HFFc6 (cell line): ENCODE results near the gene PURA. TPM values are rescaled to one million over a fixed set of nuclear protein-coding genes. Genes with fewer than 3 reads are reported as not detected.

Source experiments
- DNase-seq: peaks from one replicate; pipeline ENCODE4 v3.0.0-alpha.2; 2018
- H3K27ac Mint-ChIP-seq: 2 replicates; pipeline ENCODE4 v1.8.0; 2020; ENCODE audit warnings: mild to moderate bottlenecking, mixed read lengths
- H3K27me3 Mint-ChIP-seq: 2 replicates; pipeline ENCODE4 v1.8.0; 2021; ENCODE audit warnings: mild to moderate bottlenecking, moderate library complexity, mixed read lengths; ENCODE audit not compliant: insufficient read depth
- H3K36me3 Mint-ChIP-seq: 2 replicates; pipeline ENCODE4 v1.8.0; 2021; ENCODE audit warnings: low read depth, mixed read lengths
- H3K4me1 Mint-ChIP-seq: 2 replicates; pipeline ENCODE4 v1.8.0; 2020; ENCODE audit warnings: low read depth, mixed read lengths
- H3K4me3 Mint-ChIP-seq: 2 replicates; pipeline ENCODE4 v1.8.0; 2020; ENCODE audit warnings: mild to moderate bottlenecking, moderate library complexity, mixed read lengths
- H3K9me3 Mint-ChIP-seq: 2 replicates; pipeline ENCODE4 v1.8.0; 2020; ENCODE audit warnings: mild to moderate bottlenecking, mixed read lengths
- CTCF ChIP-seq: fragments of 200-600 bp; sonication (generic); IDR thresholded peaks from 2 replicates; pipeline ENCODE4 v1.5.0; 2021; ENCODE audit warnings: antibody characterized with exemption, mild to moderate bottlenecking
- total RNA-seq, 6 experiments: library from RNA; stranded (reverse); fragmentation: NEBNext Ultra II Directional; extraction: Animal tissue kit (Norgen Biotek cat#: 25700); gene quantifications; 2 replicates in 1 of 6; 3 replicates in 5 of 6; pipeline ENCODE4 v1.2.3, GENCODE V29; 2021

PURA gene
- total RNA-seq, 6 experiments from 2014 or later: 21.1 to 26.1 (median 22.3) TPM

GRCh38 chr5:140131967-140132409 is 18.1 kb downstream of the PURA start:
- Mint-ChIP-seq H3K4me1 (peaks cover 53% of the 10 kb centered on the region), H3K9me3 (no peaks in the 10 kb centered on the region), H3K27ac (peak overlapping the region; percentile 86), H3K36me3 (no peaks in the 10 kb centered on the region), H3K4me3 (peak overlapping the region; percentile 33), H3K27me3 (no peaks in the 10 kb centered on the region)
- peak; percentile 88 for DNase-seq
- TF ChIP-seq CTCF: no peak

DNA sequence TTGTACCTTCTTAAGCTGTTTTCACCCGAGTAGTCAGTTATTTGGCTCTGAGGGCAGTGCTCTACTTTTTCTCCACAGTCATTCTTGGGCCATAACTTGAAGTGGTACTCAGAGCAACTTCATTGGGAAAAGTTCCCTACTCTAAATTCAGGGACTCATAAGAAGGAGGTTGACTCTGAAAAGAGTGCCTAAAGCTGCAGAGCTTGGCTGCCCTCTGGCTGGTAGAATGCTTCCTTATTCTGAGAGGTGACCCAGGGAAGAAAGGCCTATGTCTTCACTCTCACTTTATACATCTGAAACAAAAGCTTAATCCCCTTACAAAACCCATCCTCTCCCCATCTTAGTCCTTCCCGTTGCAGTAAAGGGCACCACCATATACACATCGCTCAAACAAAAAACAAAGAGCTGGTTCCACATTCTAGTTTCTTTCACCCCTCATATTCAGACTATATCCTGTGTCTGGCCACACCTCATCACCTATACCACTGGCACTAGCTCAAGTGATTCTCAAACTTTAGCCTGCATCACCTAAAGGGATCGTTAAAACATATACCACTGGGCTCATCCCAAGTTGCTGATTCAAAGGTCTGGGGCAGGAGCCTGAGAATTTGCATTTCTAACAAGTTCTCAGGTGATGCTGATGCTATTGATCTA is 19.7 kb downstream of the PURA start:
- Mint-ChIP-seq H3K9me3 (no peaks in the 10 kb centered on the region), H3K4me1 (peaks cover 60% of the 10 kb centered on the region), H3K4me3 (no peak overlapping the region), H3K27me3 (no peaks in the 10 kb centered on the region), H3K36me3 (no peaks in the 10 kb centered on the region), H3K27ac (no peak overlapping the region)
- TF ChIP-seq CTCF: no peak
- no peak for DNase-seq

- no peaks in the 10 kb centered on the region for H3K36me3 Mint-ChIP-seq
- H3K27ac Mint-ChIP-seq: no peak overlapping the region
- no peak for TF ChIP-seq CTCF
- H3K4me1 Mint-ChIP-seq: peaks cover 60% of the 10 kb centered on the region
- H3K27me3 Mint-ChIP-seq: no peaks in the 10 kb centered on the region
- H3K4me3 Mint-ChIP-seq: no peak overlapping the region
- no peak for DNase-seq
- H3K9me3 Mint-ChIP-seq: no peaks in the 10 kb centered on the region
Measured at GRCh38 chr5:140134277-140134935, 20.5 kb downstream of the PURA start.

GRCh38 chr5:140135127-140135526 is 21.2 kb downstream of the PURA start:
- no peak overlapping the region for H3K27ac Mint-ChIP-seq

GRCh38 chr5:140136624-140137023 is 22.7 kb downstream of the PURA start:
- no peak for DNase-seq
- TF ChIP-seq CTCF: no peak
- H3K27me3 Mint-ChIP-seq: no peaks in the 10 kb centered on the region
- H3K4me3 Mint-ChIP-seq: no peak overlapping the region
- no peak overlapping the region for H3K27ac Mint-ChIP-seq
- H3K9me3 Mint-ChIP-seq: no peaks in the 10 kb centered on the region
- H3K36me3 Mint-ChIP-seq: no peaks in the 10 kb centered on the region
- peaks cover 55% of the 10 kb centered on the region for H3K4me1 Mint-ChIP-seq

More at GRCh38 chr5:140135127-140135526, 21.2 kb downstream of the PURA start:
- peaks cover 60% of the 10 kb centered on the region for H3K4me1 Mint-ChIP-seq
- H3K4me3 Mint-ChIP-seq: no peak overlapping the region
- H3K27me3 Mint-ChIP-seq: no peaks in the 10 kb centered on the region
- TF ChIP-seq CTCF: no peak
- DNase-seq: no peak
- no peaks in the 10 kb centered on the region for H3K36me3 Mint-ChIP-seq
- H3K9me3 Mint-ChIP-seq: no peaks in the 10 kb centered on the region
